Amniotic stem cell (primary cell): ENCODE results near the gene GABBR1.

Experiments
- DNase-seq: peaks from one replicate; lab custom pipeline; 2025; lab: John Stamatoyannopoulos, UW

Gene GABBR1

DNA sequence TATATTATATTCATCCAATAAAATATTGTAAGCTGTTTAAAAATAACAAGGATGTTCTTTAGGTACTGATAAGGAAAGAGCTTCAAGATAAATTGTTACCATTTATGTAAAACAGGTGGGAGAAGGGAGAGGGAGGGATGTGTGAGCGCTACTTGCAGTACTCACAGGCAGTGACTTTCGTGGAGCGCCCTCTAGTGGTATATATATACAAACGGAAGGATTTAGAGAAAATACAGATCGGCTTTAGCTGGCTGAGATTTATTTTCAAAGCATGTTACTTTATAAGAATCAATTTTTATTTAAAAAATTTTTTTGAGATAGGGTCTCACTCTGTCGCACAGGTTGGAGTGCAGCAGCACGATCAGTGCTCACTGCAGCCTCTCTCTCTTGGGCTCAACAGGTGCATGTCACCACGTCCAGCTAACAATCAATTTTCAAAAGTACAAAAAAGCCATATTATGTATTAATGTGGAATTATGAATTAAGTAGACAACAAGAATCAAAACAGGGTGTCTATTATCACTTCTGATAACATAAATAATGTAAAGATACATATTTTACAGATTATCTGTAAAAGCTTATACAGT, 20.6 kb upstream of the GABBR1 start:
- DNase-seq, result peak; percentile 49

DNA sequence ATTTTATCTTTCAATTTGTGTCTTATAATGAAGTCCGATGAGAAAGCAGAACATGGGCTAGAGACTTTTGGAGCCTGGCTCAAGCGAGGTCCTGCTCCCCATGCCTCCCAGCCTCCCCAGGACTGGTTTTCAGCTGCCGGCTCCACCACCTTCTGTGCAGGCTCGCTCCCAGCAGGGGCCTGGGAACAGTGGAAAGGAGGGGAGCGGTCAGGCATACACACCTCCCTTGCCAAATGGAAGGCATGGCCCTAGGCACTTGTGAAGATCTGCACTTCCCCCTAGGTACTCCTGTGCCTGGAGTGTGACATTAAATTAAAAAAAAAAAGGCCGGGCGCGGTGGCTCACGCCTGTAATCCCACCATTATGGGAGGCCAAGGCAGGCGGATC, 19.2 kb upstream of the GABBR1 start:
- no peak for DNase-seq

DNA sequence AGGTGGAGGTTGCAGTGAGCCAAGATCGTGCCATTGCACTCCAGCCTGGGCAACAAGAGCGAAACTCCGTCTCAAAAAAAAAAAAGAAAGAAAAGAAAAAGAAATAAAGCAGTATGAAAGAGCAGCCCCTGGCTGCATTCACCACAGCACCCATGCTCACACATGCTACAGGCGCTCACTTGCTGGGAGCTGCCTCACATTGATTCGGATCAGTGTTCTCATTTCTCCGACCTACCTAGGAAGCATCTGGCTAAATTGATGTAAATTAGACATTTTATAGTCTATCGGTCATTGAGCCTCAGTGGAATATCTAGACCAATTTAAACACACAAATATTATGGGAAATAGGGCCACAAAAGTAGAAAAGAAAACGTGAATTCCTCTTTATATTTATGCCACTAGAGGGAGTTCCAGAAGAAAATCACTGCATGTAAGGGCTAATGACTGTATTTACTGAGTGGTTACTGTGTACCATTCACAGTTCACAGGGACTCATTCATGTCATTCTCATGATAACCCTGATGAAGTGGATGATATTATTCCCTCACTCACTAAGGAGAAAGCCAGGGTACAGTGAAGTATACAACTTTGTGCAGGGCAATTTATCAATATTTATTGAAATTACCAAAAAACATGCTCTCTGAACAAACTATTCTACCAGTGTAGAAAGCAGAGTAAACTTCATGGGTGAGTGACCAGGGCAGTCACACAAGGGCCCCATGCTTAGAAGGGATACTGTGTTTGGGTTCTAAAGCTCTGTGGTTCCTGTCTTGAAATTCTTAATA, 18.6 kb upstream of the GABBR1 start:
- DNase-seq, result no peak

DNA sequence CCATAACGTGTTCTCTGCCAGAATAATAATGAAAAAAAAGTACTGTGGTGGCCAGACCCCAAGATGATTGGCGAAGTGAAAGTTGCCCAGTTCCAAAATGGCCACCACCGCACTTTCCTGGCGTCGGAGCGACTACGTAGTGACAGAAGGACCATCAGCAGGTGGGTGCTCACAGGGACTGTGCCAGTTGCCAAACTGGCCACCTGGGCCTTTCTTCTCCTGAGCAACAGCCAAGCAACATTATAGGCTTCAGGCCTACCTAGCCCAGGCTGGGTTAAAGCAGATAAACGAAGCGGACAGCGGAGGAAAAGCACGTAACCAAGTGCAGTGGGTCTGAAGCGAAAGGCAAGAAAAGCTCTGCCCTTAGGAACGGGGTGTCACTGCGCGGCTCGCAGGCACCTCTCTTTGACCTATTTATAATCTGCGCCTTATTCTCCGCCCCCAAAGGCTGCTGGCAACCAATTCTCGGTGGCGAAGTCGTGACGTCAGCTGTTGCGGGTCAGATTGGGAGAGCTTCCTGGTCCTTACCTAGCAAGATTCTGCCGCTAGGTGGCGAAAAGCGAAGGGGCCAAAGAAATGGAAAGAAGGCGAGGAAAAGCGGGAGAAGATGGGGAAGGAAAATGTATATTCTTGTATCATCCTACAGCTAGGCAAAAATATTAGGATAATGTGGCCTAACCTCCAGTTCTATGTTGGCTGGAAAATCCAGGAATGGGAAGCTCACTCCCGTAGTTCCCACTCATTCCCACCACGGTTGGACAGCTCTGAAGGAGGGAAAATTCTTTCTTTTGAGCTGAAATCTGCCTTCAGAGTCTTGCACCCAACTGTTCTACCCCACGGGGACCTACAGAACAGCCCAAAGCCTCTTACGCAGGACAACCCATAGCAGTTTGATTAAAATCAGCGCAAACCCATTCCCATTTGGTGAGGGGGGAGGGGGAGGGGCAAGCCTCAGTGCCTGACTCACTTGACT, 17.0 kb upstream of the GABBR1 start:
- peak; percentile 96 for DNase-seq

DNA sequence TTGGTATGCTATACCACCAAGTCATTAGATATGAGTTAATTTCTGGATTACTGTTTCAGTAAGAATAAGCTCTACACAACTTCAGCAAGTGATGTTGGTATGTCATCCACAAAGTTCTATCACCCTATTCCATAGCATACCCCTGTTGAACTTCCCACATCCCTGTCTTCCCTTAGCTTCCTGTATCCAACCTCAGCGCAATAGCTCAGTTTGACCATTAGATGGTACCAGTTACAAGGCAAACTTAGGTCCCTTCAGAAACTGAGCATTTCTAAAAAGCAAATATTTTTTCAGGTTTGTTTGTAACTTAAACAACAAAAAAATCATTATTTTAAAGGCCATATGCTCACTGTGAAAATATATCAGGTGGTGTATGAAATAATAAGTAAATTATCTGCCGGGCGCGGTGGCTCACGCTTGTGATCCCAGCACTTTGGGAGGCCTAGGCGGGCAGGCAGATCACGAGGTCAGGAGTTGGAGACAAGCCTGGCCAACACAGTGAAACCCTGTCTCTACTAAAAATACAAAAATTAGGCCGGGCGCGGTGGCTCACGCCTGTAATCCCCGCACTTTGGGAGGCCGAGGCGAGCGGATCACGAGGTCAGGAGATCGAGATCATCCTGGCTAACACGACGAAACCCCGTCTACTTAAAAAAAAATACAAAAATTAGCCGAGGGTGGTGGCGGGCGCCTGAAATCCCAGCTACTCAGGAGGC, 15.1 kb upstream of the GABBR1 start:
- DNase-seq, result peak; percentile 14

DNA sequence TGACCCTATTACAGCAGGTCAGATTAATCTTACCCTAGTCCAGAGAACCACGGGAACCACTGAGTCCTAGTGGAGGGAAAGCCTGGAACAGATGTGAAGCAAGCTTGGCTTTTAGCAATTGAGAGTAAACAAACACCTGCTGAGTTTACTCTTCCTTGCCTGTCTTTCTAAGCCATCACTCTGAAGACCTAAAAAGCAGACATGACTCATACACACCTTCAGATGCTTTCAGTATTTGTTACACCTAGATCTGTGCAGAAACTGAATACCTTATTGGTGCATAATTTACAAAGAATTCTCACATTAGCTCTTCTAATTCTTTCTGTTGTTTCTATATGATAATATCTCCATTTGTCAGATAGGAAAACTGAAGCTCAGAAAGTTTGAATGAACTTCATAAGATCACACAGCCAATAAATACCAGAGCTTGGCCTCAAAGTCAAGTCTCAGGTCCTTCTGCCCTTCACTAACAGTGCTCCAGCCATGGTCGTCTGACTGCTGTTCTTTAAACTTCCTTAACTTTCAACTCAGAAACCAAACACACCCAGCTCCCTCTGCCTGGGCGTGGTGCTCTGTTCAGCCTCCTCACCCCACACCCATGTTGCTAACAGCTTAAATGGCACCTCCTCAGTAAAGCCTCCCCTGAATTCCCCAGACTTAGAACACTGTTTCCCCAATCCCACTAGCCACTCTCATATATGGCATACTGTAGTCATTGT, 8.6 kb upstream of the GABBR1 start:
- DNase-seq, result no peak

DNA sequence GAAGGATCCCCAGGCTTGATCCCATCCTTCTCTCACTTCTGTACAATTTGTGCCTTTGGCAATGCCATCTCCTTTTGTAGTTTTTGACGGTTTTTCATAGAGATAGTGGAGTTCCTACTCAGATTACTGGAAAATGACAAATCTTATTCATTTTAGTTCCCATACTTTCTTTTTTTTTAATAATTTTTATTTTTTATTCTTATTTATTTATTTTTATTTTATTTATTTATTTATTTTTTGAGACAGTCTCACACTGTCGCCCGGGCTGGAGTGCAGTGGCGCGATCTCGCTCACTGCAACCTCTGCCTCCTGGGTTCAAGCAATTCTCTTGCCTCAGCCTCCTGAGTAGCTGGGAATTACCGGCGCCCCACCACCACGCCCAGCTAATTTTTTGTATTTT, 4.3 kb upstream of the GABBR1 start:
- DNase-seq, result no peak

DNA sequence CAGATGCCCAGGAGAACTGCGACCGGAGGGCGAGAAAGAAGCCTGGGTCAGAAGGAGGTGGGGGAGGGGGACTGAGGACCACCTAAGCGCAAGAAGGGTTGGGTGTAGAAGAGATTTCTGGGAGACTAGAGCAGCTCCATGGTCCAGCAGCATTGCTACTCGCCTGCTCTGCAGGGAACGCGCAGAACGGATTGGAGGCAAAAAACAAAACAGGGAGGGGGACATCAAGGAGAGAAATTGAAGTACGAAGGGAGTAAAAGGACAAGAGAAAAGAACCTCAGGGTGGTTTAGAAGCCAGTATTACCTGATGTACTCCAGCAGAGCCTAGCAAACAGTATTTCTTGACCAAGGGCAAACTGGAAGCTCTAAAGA, 537 bp upstream of the GABBR1 start:
- no peak for DNase-seq

DNA sequence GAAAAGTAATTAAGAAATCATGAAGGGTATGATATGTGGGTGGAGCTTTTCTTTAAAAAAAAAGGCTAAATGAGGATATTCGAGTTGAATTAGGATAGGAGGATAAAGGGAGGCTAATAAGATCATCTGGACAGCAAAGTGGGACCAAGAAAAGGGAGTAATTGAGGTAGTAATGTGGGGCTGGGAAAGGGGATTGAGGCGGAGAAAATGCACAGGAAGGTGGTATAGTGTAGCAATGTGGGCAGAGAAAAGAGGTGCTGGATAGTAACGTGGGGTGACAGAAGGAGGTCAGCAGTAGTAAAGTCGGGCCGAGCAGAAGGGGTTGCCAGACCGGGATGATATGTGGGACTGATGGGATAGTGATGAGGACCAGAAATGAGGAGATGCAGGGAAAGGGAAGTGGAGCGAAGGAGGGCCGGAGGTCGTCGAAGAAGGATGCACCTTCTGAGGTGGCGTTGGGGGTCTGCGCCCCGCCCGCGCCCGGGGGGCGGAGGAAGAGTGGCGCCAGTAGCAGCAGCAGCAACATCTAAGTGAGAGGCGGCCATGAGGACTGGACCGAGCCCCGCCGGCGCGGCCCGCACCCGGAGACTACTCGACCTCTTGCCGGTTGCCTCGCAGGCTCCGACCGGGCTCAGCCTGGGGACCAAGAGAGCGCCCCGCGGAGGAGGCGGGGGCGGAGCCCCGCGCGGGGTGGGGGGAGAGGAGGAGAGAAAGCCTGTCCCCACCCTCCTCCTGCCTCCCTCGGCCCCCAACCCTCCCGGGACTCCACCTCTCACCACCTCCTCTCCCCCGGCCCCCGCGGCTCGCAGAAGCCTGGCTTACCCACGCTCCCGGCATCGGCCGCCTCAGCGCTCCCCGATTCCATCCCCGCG, 887 bp downstream of the GABBR1 start:
- DNase-seq, result no peak

DNA sequence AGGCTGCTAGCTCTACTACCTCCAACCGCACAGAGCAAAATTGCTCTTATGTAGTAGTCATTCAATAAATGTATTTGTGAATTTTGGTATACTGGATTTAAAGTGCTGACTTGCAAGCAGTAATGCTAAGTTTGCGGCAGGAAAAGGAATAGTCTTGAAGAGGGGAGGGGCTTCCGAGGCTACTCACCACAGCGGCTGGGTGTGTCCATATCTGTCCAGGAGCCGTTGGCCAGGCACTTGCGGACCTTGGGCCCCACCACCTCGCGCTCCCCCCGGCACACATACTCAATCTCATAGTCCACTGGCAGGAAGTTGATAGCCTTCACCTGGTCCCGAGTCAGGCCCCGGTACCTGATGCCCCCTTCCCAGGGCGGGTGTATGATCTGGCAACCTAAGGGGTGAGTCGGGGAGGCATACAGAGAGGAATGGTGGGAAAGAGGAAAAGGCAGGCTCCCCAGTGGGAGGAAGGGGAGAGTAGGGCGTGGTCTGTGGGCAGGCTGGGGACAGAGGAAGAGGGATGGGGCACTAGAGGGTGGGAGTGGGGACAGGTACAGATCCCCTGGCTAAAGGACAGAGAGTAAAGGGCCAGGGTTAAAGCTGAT, 1.7 kb downstream of the GABBR1 start:
- DNase-seq, result no peak

DNA sequence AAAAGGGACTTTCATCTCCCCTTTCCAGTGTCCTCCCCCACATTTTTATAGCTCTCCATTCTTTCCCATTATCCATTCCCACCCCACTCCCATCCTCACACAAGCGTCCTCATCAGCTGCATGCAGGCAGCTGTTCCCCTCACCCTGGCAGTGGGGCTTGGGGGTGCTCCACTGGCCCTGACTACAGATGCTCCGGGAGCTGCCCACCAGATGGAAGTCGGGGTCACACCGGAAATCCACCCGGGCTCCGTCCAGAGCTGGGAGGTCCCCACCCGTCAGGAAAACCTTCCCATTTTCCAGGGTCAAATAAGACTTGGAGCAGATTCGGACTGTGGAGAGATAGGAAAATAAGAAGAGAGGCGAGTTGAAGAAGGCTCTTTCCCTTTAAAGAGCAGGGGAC, 2.7 kb downstream of the GABBR1 start:
- DNase-seq, result no peak

DNA sequence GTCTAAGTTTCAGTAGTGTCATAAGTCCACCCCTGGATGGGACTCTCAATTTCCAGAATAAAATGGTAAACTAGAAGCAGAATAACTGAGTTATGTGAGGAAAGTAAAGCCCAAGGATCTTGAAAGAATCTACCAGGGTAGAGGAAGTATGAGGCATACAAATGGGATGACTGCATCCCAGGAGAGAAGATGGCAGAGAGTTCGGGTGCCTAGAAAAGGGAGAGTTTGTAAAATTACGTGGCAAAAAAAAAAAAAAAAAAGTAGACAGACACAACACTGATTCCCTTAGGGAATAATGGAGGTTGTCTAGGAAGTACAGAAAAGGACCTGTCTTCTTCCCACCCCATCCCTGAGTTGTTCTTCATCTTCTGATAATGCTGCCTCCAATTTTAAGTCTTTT, 3.4 kb downstream of the GABBR1 start:
- no peak for DNase-seq

DNA sequence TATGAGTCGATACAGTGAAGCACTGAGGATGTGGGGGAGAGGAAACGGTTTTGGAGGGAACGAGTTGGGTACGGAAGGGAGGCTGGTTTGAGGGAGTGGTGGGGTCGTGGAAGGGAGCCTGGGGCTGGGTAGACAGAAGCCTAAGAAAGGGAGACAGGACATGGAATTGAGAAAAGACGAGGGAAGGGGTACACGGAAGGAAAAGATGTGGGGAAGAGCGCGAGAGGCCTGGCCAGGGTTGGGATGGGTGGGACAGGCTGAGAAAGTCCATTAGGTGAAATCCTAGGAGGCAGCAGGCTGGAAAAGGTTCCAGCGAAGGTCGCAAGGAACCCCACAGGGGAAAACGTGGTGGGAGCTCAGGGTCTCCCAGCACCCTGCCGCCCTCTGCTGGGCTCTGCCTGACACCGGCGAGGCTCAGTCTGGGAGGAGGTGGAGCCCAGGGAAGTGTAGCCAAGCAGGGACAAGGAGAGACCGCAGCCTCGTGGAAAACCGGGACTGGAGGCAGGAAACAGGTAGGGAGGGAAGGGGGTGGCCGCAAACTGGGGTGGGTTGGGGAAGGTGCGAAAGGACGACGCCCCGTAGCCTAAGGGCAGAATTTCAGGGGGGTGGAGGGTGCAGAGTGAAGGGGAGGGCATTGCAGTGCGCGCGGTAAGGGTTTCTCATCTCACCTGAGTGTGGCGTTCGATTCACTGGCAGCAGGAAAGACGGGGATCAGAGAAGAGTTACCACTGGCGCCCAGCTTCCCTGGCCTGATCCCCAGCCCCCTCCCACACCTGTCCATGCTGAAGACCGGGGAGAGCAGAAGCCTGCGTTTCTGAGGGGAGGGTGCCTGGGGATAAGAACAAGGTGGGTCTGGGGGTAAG, 4.3 kb downstream of the GABBR1 start:
- peak; percentile 50 for DNase-seq

DNA sequence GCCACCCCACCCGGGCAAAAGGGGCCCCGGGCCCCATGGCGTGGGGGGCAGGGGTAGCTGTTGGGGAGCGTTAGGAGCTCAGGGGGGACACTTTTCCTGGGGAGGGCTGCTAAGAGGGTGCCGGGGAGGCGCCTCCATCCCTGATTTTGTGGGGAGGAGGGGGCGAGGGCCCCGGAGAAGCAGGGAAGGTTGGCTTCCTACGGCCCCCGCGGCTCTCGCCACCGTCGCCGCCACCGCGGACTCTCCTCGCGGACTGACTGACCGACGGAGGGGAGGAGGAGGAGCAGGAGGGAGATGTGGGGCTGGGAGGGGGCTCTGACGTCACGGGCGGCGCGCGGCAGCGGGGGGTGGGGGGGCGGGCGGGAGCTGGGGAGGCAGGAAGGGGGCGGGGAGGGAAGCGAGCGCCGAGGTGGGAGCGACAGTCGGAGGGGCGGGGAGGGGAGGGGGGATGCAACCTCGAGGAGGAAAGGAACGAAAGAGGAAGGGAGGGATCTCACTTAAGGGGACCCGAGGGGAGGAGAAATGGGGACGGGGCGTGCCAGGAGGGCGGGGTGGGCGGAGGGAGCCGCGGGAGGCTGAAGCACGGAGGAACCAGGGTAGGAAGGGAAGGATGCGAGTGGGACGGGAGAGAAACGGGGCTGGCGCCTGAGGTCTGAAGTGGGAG, 5.1 kb downstream of the GABBR1 start:
- DNase-seq, result peak; percentile 57

DNA sequence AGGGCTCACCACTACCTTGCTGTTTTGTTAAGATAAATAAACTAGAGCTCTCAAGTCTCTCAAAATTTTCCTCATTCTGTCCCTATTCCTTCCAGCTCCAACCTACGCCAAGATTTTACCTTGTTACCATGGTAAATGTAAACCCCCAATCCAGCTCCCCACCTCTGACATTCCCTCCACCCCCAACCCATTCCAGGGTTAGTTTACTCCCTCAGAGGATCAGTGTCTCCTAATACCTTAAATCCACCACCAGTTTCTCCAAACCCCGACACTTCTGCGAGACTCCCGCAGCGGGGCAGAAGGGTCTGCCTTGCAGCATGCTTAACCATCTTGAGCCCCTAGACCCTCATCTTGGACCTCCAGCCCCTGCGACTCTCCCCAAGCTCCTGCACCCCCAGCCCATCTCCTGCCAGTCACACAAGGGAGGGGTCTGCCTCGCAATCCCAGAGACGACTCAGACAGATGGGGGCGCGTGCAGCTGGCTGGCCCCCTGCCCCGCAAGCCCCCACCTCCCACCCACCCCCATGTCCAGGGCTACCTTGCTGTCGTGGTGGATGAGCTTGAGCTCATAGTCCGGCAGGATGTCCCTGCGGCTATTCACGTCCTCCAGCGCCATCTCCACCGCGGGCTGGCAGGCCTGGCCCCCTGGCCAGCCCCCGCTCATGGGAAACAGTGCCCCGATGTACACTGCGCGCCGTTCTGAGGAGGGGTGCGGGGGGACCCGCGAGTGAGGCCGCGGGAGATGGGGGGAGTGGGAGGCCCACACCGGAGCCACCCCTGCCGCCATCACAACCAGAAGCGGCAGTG, 5.8 kb downstream of the GABBR1 start:
- no peak for DNase-seq

DNA sequence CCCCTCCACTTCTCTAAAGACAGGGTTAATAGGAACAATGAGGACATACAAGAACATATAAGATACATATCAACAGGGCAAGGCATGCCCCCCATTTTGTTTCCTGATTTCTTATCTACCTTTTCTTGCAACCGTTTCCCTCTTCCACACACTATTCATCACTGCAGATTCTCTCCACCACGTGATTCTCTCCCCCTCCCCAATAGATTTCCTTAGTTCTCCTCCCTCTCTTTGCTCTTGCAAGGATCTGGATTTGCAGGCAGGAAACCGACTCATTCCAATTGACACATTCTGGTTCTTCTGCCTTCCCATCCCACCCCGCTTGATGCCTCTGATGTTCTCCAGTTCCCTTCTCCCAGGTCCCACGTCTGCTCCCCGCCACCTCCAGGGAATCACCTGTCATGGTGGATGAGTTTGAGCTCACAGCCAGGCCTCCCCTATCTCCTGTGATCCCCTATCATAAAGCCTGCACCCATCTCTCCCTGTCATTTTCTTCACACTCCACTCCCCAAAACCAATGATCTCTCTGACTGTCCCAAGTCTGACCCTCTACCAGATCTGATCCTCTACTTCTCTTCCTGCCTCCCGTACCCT, 7.5 kb downstream of the GABBR1 start:
- no peak for DNase-seq

DNA sequence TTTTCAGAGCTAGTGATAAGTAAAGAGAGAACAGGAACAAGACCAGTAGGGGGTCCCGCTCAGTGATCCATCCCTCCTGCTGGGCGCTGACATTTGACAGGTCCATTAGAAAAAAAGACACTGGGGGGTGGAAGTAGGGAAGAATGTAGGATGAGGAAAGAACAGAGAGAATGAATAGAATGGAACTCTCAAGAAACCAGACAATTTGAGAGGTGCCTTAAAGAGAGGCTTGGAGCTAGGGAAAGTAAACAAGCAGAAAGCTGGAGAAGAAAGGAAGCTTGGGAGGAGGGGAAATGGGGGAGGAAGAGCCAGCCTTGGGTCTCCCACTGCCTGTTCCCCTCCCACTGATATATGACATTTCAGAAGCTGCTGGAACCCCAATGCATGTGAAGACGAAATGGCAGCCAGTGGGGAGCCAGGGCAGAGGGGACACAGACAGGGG, 8.4 kb downstream of the GABBR1 start:
- no peak for DNase-seq
